Ascending aorta (tissue), 2 donors: ENCODE measurements around the gene CHST1. TPM values are rescaled to one million over a fixed set of nuclear protein-coding genes. Genes with fewer than 3 reads are reported as not detected.

ENCODE experiments used
- DNase-seq, 2 donors: peaks; one replicate each; pipeline ENCODE4 v3.0.0-alpha.2; 2019; ENCODE audit warnings: low spot score in 2 of 2
- H3K27ac ChIP-seq, 2 donors: fragments of 200-600 bp; sonication (generic); one replicate each; pipeline ENCODE4 v1.5.1; 2016 to 2017; ENCODE audit warnings: mild to moderate bottlenecking in 1 of 2
- H3K27me3 ChIP-seq: fragments of 200-600 bp; sonication (generic); one replicate; pipeline ENCODE4 v1.5.1; 2017
- H3K36me3 ChIP-seq, 2 donors: fragments of 200-600 bp; sonication (generic); one replicate each; pipeline ENCODE4 v1.5.1; 2016
- H3K4me1 ChIP-seq, 2 donors: fragments of 200-600 bp; sonication (generic); one replicate each; pipeline ENCODE4 v1.5.1; 2016 to 2017; ENCODE audit warnings: mild to moderate bottlenecking in 1 of 2
- H3K4me3 ChIP-seq, 2 donors: fragments of 200-600 bp; sonication (generic); one replicate each; pipeline ENCODE4 v1.5.1; 2016 to 2017; ENCODE audit warnings: mild to moderate bottlenecking in 1 of 2
- H3K9me3 ChIP-seq, 2 donors: fragments of 200-600 bp; sonication (generic); one replicate each; pipeline ENCODE4 v1.5.1; 2016
- intact Hi-C: fragments of 100-400 bp; cut with DNase I; formaldehyde crosslinking; loops from one replicate; pipeline ENCODE4 v1.15.1; 2023
- total RNA-seq: library from RNA; depleted of rRNA; stranded (reverse); fragments of >200 nt; gene quantifications from one replicate; pipeline ENCODE4 v1.1.0, GENCODE V29; 2016
- TF ChIP-seq, protein P1 (sequence below), 3 experiments: fragments of 200-600 bp in 2 of 3; fragments of 450-650 bp in 1 of 3; sonication (generic) in 2 of 3; IDR thresholded peaks; one replicate each; pipeline ENCODE4 v1.5.1; 2016 to 2019; ENCODE audit warnings: antibody characterized with exemption in 3 of 3, mild to moderate bottlenecking in 1 of 3, moderate library complexity in 1 of 3

Gene CHST1
- total RNA-seq, 1 donor from 2014 or later: 40.2 TPM

DNA sequence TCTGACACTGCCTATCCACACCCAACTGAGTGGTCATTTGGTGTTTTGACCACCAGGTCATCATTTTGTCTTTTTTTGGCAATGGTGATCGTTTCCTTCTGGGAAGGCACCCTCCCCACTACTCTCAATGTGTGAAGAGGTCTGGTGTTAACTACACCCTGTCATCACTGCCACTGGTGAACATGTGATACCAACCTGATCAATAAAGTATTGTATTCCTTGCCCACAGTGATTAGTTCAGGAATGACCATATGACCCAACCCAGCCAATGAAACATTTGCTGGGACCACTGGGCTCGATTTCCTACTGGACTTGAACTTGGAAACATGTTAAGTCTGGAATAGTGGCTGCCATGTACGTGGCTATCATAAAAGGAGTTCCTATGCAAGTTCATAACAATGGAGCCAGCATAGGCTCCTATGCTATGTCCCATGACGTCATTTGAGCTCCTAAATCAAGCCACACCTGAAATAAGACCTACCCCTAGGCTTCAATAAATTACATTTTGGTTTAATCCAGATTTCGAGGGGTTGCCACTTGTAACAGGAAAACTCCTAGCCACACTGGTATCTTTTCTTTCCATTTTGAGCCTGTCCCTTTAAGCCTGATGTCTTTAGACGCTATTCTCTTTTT lies 51.1 kb downstream of the CHST1 start:
- TF ChIP-seq, protein P1, sequence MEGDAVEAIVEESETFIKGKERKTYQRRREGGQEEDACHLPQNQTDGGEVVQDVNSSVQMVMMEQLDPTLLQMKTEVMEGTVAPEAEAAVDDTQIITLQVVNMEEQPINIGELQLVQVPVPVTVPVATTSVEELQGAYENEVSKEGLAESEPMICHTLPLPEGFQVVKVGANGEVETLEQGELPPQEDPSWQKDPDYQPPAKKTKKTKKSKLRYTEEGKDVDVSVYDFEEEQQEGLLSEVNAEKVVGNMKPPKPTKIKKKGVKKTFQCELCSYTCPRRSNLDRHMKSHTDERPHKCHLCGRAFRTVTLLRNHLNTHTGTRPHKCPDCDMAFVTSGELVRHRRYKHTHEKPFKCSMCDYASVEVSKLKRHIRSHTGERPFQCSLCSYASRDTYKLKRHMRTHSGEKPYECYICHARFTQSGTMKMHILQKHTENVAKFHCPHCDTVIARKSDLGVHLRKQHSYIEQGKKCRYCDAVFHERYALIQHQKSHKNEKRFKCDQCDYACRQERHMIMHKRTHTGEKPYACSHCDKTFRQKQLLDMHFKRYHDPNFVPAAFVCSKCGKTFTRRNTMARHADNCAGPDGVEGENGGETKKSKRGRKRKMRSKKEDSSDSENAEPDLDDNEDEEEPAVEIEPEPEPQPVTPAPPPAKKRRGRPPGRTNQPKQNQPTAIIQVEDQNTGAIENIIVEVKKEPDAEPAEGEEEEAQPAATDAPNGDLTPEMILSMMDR (IDR thresholded peaks at IDR 0.05): no peak
- no peak overlapping the region for H3K4me3 ChIP-seq
- no peaks in the 10 kb centered on the region for H3K9me3 ChIP-seq
- intact Hi-C loops: no loop called here
- H3K27me3 ChIP-seq: no peaks in the 10 kb centered on the region
- no peaks in the 10 kb centered on the region for H3K4me1 ChIP-seq
- no peak for DNase-seq
- no peaks in the 10 kb centered on the region for H3K36me3 ChIP-seq
- no peak overlapping the region for H3K27ac ChIP-seq

DNA sequence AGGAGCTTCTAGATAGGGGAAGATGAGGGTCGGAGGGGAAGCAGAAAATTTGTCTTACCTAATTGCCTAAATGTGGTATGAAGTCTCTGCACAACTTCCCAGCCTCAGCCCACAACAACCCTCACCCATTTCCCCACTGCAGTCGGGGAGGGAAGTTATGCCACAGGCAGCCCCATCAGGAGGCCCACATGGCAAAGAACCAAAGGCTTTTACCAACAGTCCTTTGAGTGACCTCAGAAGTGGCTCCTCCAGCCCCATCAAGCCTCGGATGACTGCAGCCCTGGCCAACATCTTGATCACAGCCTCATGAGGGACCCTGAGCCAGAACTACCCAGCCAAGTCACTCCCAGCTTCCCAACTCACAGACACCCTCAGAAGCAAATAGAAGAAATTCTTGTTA lies 54.8 kb downstream of the CHST1 start:
- H3K36me3 ChIP-seq: no peaks in the 10 kb centered on the region
- no peaks in the 10 kb centered on the region for H3K9me3 ChIP-seq
- H3K27ac ChIP-seq: no peak overlapping the region
- DNase-seq: no peak
- H3K4me3 ChIP-seq: no peak overlapping the region
- H3K27me3 ChIP-seq: no peaks in the 10 kb centered on the region
- TF ChIP-seq, protein P1 (IDR thresholded peaks at IDR 0.05): no peak
- no peaks in the 10 kb centered on the region for H3K4me1 ChIP-seq
- intact Hi-C loops: no loop called here

- no peaks in the 10 kb centered on the region for H3K27me3 ChIP-seq
- no peak overlapping the region for H3K4me3 ChIP-seq
- no peaks in the 10 kb centered on the region for H3K4me1 ChIP-seq
- H3K27ac ChIP-seq: no peak overlapping the region
- TF ChIP-seq, protein P1 (IDR thresholded peaks at IDR 0.05): no peak
- intact Hi-C loops: no loop called here
- no peaks in the 10 kb centered on the region for H3K9me3 ChIP-seq
- H3K36me3 ChIP-seq: no peaks in the 10 kb centered on the region
- no peak for DNase-seq
Observed at GRCh38 chr11:45609902-45610301, 55.5 kb downstream of the CHST1 start.

GRCh38 chr11:45609337-45609736 lies 56.1 kb downstream of the CHST1 start:
- no peak for DNase-seq
- H3K9me3 ChIP-seq: no peaks in the 10 kb centered on the region
- intact Hi-C loops: no loop called here
- no peaks in the 10 kb centered on the region for H3K36me3 ChIP-seq
- H3K27ac ChIP-seq: no peak overlapping the region
- H3K4me1 ChIP-seq: no peaks in the 10 kb centered on the region
- H3K4me3 ChIP-seq: no peak overlapping the region
- TF ChIP-seq, protein P1 (IDR thresholded peaks at IDR 0.05): no peak
- H3K27me3 ChIP-seq: no peaks in the 10 kb centered on the region

GRCh38 chr11:45607995-45608394 lies 57.4 kb downstream of the CHST1 start:
- TF ChIP-seq, protein P1 (IDR thresholded peaks at IDR 0.05): no peak
- Histone ChIP-seq H3K36me3 (no peaks in the 10 kb centered on the region), H3K4me3 (no peak overlapping the region), H3K4me1 (no peaks in the 10 kb centered on the region), H3K27ac (no peak overlapping the region), H3K27me3 (no peaks in the 10 kb centered on the region), H3K9me3 (no peaks in the 10 kb centered on the region)
- intact Hi-C loops: no loop called here
- DNase-seq: no peak
